ENCODE measurements around the gene DRAXIN.
A peak's percentile ranks its signal among the peaks of the same experiment; 100 is the strongest.

DRAXIN gene

DNA sequence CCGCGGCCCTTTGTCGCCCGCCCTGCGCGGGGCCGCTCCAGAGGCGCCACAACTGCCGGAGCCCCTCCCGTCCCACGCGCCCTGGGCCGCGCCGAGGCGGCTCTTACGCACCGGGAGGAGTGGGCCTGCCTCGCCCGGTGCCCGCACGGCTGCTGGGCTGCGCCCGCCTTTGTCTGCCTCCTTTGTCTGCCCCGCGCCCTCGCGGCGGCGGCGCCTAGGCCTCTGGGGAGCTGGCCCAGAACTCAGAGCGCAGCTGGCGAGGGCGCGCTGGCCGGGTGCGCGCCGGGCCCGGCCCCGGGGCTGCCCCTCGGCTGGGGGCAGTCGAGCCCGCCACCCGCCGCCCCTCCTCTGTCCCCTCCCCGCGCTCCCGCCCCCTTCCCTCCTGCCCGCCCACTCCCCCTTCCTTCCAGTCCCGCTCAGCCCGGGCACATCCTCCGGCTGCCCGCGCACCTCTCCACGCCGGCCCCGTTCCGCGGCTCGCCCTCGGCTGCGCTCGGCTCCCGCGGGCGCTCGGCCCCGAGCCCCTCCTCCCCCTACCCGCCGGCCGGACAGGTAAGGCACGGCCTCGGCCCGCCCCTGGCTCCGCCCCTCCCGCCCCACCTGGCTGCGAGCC is at the start of gene DRAXIN:
DRAXIN (plus strand) TSS at position 409 of the 613 bp plus-strand sequence. CDS start 14,549 bp downstream, outside the sequence.
- DNase-seq: no peak

- DNase-seq: no peak
These were observed 49.7 kb upstream of the DRAXIN start for GRCh38 chr1:11641776-11642305.

DNA sequence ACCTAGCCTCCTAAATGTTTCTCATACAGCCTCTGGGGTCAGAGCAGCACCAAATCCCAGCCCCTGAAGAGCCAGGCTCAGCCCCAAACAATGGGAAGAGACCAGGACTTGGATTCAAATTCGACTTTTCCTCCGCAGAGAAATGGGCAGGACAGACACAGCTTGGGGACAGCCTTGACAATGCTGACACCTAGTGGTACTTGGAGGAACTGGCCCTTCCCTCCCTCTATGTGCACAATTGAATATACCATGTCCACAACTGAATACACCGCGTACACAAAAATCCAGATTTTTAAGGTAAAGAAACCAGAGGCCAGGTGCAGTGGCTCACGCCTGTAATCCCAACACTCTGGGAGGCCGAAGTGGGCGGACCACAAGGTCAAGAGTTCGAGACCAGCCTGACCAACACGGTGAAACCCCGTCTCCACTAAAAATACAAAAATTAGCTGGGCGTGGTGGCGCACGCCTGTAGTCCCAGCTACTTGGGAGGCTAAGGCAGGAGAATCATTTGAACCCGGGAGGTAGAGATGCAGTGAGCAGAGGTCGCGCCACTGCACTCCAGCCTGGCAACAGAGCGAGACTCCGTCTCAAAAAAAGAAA is 49.0 kb upstream of the DRAXIN start:
- peak; percentile 52 for DNase-seq

GRCh38 chr1:11643782-11644181 is 47.7 kb upstream of the DRAXIN start:
- DNase-seq: no peak

GRCh38 chr1:11645270-11645669 is 46.2 kb upstream of the DRAXIN start:
- no peak for DNase-seq

DNA sequence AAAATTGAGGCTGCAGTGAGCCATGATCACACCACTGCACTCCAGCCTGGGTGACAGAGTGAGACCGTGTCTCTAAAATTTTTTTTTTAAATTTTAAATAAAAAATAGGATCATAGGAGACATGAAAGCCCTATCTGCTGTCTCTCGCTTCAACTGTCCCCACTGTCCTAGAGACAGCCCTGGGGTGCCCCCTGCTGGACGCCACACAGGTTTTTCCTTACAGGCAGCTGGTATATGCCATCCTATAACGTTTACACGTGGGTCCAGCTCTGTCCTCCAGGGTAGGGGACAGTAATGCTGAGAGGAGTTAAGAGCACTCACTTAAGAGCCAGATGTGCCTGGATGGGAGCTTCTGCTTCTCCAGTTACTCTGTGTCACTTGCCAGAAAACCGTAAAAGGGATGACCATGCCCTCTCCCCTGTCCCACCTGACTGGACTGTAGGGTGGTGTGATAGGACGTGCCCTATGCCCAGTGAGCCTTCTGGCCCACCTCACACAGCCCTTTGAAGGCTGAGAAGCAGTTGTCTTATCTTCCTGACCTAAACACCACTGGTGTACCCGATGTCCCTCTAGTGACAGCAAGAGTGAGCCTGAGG is 45.7 kb upstream of the DRAXIN start:
- peak; percentile 53 for DNase-seq

DNA sequence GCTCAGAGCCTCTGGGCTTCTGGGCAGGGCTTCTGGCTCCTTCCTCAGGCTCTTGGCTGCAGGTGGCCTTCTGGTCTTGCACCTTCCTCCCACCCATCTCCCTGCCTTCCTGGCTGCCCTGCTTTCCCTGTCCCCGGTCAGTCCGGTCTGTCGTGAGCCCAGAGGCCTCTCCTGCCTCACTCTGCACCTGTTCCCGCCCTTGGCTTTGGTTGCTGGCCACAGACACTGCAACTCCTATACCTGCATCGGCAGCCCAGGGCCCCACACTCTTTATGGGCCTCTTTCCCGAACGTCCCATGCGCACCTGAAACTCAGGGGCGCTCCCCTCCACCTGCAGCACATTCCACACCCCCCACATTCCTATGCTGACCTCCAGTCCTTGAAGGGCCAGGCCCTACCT is 45.2 kb upstream of the DRAXIN start:
- no peak for DNase-seq

DNA sequence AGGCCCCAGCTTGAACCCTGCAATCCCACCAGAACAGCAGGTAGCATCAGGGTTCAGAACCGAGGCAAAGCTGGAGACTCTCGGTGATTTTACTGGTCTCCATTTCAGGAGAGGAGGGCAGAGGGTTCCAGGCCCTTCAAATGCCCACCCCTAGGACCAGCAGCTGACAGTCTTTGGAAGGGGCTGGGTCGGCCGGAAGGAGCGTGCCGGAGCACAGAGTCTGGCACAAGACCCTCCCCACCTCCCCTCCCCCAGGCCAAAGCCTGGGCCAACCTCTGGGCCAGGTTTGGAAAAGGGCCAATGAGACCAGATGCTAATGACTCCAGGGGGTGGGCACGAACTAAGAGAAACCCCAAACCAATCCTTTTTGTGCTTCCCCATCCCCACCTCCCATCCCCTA is 44.2 kb upstream of the DRAXIN start:
- no peak for DNase-seq

DNA sequence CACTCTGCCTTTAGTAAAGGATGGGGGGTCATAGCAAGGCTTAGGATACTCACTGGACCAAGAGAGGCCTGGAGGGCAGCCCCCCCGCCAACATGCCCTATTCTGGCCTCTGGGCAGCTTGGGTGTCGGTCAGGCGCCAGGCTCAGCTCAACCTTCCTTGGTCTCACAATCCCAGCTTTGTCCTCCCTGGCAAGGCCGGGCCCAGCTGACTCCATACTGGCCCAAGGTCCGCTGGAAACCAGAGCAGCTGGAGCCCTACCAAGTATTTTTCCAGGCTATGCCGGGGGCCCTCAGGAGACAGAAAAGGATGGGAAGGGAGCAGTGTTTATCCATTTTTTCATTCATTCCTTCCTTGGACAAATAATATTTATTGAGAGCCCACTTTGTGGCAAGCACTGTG is 43.5 kb upstream of the DRAXIN start:
- DNase-seq: no peak

DNA sequence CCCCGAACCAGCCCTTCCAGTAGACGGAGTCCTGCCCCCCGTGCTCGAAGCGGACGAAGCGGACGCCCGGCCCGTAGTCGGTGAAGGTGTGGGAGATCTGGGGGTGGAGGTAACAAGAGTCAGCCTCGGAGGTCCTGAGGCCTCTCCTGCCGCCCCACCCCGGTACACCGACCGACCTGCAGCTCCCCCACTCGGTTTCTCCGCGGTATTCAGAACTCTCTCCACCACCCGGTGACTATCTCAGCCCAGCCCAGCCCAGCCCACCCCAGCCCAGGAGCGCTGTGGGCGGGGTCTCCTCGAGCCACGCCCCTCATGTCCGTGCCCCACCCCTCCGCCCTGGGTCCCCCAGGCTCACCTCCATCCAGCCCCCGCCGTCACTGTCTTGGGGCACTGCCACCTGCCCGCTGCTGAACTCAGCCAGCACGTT is 42.8 kb upstream of the DRAXIN start:
- no peak for DNase-seq

DNA sequence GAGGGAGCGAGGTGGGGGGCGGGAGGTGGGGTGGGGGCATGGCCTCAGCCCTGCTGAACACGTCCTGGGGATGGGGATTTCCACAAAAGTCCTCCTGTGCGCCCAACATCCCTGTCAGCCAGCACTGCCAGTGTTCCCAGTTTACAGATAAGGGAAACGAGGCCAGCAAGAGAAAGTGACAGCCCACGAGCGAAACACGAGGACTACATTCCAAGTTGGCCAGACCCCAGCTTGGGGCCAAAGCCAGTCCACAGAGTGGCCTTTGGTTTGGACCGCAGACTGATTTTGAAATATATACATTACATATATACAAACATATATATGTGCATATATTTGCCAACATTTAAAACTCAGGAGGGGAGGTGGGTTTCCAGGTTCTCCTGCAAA is 42.3 kb upstream of the DRAXIN start:
- DNase-seq: no peak

DNA sequence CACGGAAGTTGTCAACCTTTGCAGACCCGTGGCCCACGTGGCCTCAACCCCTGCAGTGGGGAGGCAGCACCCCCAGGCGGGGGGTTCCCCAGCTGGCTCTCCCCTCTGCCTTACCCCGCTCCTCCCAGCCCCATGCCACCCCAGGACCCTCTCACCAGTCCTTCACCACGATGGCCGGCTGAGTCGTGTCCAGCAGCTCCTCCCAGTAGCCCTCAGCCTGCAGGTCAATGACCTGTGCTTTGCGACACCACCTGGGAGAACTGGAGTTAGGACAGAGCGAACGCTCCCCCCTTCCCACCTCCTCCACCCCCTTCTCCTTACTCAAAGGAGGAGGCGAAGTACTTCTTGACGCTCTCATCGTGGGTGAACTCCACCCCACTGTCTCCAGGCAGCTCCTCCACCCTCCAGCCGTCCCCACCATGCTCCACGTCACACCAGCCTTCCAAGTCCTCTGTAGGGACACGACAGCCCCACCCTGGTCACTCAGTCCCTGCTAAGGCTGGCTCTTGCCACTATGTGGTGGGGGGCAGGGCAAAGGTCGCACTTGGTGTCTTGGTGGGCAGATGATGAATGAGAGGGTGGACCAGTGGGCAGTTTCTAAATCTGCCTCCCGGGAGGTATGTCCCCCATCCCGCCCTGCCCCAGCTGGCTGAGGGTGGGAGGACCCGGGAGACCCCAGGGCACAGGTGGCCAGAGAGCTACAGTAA is 41.7 kb upstream of the DRAXIN start:
- no peak for DNase-seq

DNA sequence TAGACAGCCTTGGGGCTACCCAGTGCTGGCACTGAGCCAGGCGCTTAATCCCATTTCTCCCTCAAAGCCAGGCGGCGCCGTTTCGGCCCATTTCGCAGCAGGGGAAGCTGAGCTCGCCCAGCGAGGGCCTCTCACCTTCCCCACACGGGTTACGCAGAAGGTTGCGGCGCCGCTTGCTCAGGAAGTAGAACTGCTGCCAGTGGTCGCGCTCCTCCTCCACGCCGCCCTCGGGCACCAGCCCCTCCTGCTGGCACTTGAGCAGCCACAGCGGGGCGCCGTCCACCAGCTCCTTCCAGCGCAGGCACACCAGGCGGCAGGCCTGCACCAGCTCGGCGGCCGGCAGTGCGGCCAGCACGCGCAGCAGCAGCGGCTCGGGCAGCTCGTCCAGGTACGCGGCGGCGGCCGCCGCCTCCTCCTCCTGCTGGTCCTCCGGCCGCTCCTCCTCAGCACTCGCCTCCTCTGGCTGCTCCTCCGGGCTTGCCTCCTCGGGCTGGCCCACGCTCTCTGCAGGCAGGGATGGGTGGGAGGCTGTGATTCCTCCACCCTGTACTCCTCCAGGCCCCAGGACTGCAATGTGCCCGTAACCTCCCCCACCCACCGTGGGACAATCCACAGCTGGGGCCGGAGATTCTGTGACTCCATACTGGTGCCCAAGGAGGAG is 41.0 kb upstream of the DRAXIN start:
- peak; percentile 41 for DNase-seq

- no peak for DNase-seq
These were observed 40.5 kb upstream of the DRAXIN start for GRCh38 chr1:11651017-11651416.

DNA sequence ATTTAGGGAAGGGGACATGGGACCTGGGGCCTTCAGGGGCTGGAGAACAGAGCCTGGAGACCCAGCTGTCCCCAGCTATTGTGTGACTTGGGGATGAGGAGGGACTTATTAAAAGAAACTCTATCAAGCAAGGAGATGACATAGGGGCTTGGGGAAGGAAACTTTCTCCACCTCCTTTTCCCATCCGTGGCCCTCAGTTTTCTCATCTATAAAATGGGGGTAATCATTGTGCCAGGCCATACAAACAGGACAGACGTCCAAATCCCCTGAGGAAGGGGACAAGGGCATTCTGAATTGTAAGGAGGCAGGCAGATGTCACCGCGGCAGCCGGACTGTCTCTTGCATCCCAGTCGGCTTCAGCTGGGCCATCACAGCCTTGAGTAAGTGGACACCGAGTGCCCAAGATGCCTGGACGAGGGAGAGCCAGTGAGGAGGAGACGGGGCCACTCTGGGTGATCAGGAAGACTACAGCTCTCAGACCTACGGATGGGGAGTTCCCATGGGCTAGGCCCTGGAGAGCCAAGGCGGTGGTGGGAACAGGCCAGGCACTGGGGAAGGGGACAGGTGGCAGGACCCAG is 39.2 kb upstream of the DRAXIN start:
- no peak for DNase-seq

GRCh38 chr1:11653101-11653860 is 38.2 kb upstream of the DRAXIN start:
- peak; percentile 21 for DNase-seq

DNA sequence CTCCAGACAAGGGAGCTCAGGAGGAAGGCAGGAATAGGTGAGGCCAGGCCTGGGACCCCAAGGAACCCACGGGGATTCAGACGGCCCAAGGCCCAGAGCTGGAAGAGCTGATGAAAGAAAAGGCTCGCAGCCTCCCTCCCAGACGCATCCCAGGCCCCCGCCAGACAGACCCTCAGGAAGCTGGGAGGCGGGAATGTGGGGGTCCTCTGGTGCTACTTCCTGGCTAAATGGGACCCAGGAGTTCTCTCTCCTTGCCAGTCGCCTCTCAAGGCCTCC is 37.7 kb upstream of the DRAXIN start:
- no peak for DNase-seq

GRCh38 chr1:11654137-11654938 is 37.2 kb upstream of the DRAXIN start, which contains the start of the genes FBXO2 and FBXO44:
TSS of gene FBXO2 (minus strand) at chr1:11654429. CDS start at chr1:11654340, 89 bp downstream.
TSS of gene FBXO44 (plus strand) at chr1:11654877. CDS start at chr1:11655836, 959 bp downstream.
- no peak for DNase-seq

DNA sequence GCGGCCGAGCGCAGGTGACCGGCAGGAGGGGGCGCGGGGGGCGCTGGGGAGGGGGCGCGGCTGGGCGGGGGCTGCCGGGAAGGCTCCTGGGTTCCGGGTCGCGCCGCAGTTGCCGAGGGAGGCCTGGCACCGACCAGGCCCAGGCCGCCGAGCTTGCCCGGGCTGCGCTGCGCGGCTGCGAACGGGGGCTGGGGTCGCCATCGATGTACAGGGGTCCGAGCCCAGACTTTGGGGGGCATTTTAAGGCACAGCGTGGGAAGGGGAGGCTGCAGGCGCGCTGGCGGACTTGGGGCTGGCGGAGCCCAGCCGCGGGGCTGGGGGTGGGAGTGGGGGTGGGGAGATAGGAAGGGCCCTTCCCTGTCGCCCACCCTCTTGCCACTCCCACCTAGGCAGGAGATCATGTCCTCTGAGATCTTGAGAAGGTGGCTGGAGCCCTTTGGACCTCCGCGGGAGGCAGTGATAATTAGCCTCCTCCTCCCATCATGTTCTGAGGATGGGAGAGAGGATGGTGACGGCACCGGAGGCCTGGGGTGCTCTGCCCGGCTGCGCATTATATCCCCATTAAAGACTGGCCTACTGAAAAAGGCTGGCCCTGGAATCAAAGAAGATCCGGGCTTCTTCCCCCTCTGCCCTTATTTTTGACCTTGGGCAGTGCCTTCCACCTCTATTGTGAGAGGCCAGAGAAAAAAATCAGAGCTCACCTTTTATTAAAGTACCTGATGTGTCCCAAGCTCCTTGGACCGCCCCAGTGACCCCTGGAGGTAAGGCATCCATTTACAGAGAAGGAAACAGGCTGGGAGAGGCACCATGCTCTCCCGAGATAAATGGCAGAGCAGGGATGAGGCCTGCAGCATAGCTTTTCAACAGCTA is 36.3 kb upstream of the DRAXIN start:
- DNase-seq: no peak

DNA sequence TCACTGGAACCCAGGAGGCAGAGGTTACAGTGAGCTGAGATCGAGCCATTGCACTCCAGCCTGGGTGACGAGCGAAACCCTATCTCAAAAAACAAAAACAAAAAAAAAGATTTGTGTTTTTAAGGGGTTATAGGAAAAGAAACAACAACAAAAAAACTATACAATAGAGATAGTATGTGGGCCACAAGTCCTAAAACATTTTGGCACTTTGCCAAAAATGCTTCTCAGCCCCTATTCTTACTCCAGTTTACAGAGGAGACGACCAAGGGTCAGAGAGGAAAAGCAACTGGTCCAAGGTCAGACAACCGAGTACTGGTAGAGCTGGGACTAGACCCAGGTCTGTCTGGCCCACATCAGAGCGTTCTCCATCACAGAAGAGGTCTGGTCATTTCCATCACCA is 33.9 kb upstream of the DRAXIN start:
- no peak for DNase-seq

All from fibroblast of skin of right quadriceps (primary cell).